NCI-H748 (cell line): Measurements from ENCODE around the gene NHSL2.

Experiments
- DNase-seq: peaks from one replicate; lab custom pipeline; 2025; ENCODE audit not compliant: unreplicated experiment; lab: John Stamatoyannopoulos, UW

NHSL2 gene

GRCh38 chrX:71989768-71990426 is 79.3 kb downstream of the NHSL2 start:
- no peak for DNase-seq

- DNase-seq = no peak
Observed at GRCh38 chrX:71990518-71990917, 79.9 kb downstream of the NHSL2 start.

DNA sequence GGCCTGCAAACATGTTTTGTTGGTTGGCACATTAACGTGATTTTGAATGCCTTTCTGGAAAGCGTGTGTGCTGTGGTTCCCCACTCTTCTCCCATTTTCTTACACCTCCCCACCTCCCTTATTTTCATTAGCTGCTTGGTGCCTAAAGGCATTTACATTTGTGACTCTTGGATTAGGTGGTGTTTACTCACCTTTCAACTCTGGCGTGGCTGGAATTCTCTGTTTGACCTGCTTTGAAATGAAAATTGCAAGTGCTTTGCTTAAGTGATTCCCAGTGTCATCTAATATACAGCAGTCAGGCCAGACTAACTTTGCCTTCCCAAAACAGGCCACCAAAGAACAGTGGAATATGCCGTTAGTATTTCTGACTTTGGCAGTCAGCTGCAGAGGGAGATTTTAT is 80.5 kb downstream of the NHSL2 start:
- DNase-seq = no peak

DNA sequence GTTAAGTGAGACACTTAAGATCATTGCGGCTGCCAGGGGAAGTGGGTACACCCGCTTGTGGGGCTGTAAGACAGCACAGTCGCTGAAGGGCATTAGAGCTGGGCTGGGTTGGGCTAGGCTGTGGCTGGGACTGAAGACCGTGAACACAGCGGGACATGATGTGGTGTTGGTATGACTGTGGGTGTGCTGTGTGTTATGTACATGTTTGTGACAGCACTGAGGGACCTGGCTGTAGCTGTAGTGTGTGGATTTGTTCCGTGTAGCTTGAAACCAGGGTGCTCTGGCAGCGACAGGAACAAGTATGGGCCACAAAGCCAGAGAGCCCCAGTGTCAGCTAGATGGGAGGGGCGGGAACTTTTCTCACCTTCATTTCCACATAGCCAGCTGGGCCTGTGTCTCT is 82.1 kb downstream of the NHSL2 start:
- no peak for DNase-seq

GRCh38 chrX:71993371-71993770 is 82.7 kb downstream of the NHSL2 start:
- DNase-seq = no peak

- no peak for DNase-seq
Observed at GRCh38 chrX:71994601-71995000, 84.0 kb downstream of the NHSL2 start.

DNA sequence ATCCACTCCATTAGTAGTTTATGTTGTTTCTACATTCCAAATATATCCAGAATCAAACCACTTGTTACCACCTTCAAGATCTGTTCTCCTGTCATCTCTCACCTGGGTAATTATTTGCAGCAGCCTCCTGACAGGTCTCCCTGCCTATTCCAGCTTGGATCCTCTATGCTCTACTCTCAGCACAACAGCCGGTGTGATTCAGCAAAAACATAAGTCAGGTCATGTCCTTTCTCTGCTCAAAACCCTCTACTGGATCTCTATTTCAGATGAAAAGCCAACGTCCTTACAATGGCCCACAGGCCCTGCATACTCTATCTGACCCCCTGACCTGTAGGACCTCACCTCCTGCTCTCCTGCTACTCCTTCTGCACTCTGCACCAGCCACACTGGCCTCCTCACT is 84.5 kb downstream of the NHSL2 start:
- no peak for DNase-seq

DNA sequence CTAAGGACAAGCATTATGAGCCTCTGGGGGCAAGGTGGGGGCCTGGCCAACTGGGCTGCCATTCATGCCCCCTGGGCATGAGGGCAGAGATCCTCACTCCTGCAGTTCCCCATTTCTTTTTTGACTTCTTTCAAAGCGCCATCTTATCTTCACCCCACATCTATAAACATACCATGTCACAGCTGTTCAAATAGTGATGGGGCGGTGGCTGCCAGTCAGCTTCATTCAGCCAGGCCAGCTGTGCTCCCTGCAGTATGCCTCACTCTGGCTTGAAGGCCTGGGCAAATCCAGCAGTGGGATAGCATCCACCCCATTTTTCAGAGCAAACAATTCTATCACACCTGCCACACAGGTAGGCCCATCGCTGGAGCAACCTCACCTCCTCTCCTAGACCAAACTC is 85.5 kb downstream of the NHSL2 start:
- peak; percentile 6 for DNase-seq

GRCh38 chrX:71996826-71997225 is 86.2 kb downstream of the NHSL2 start:
- DNase-seq = no peak

- DNase-seq = no peak
Observed at GRCh38 chrX:71997320-71997719, 86.7 kb downstream of the NHSL2 start.

DNA sequence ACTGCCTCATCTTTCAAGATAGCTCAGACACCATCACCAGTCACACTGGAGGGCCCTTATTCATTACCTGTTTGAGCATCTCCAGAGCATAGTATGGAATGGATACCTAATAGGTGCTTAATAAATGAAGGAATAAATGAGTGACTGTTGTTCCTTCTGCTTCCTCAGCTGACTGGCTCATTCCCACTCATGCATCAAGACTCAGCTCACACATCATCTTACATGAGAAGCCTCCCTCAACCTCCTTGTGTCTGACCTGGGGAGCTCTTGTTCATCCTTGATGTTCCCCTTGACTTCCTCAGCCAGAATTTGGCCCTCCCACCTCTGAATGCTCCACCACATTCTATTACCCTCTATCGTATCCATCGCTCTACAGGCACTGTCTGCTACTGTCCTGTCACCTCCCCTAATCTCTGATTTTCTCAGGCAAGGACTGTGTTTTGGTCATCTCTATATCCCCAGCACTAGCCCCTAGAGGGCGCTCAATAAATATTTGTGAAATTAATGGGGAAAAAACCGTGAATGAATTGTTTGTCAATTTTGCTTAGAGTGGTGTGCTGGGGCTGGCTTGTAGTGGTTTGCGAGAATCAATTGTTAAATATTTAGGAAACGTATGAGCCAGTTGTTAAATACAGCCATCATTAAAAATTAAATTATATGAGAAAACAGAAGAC is 88.3 kb downstream of the NHSL2 start:
- peak; percentile 39 for DNase-seq

- no peak for DNase-seq
Observed at GRCh38 chrX:71999535-71999934, 88.9 kb downstream of the NHSL2 start.

GRCh38 chrX:72001471-72001870 is 90.8 kb downstream of the NHSL2 start:
- DNase-seq = no peak

GRCh38 chrX:72001906-72002305 is 91.3 kb downstream of the NHSL2 start:
- no peak for DNase-seq

- no peak for DNase-seq
Observed at GRCh38 chrX:72002875-72003274, 92.2 kb downstream of the NHSL2 start.

DNA sequence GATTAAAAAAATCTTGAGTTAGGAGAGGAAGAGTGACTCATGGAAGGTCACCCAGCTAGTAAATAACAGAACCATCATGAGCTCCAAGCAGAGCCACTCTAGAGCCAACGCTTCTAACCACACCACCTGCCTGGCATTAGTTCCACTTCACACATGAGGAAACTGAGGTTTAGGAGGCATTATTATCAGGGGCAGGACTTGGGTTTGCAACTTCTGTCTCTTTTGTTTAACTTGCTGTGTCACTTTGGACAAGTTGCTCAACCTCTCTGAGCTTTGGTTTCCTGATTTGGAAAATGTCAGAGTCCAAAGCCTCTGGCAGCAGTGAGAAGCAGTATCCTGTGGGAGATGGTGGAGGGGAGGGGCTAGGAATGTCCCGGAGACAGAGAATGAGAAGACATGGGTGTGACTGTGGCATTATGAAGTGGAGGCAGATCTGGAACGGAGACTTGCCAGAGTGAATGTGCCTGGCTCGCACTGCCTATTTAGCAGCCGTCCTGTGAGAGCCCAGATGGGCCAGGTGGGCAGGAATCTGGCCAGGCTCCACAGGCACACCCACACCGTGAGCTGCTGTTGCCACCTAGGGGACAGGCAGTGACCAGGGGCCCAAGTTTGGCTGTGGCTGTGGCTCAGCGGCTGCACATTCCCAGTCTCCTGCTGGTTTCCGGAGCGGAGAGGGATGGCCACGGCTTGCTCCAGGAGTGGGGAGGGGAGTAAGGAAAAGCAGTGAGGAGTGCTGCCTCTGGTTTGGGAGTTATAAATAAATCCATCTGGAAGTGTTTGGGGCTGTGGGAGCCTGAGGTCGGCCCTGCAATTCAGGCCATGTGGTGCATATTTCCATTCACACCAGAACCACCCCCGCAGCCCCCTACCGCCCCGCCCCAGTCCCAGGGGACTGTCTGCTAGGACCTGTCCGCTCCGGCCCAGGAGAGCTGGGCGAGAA is 93.4 kb downstream of the NHSL2 start:
- DNase-seq = peak; percentile 3

GRCh38 chrX:72005046-72005445 is 94.4 kb downstream of the NHSL2 start:
- no peak for DNase-seq

GRCh38 chrX:72006461-72006860 is 95.8 kb downstream of the NHSL2 start:
- no peak for DNase-seq

DNA sequence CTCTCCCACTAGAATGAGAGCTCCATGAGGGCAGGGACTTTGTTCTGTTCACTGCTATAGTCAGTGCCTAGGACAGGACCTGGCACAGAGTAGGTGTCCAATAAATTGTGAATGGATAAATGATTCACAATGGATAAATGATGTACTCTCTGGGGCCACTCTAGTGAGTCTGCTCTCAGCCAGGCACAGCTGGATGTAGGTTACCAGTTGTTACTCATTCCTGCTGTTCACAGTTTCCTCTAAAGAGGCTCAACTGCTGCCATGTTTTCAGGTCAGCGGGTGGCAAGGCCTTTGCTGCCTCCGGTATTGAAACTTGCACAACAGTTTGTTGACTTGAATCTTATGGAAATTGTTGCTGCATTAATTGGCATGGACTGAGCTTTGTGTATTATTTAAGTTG is 99.1 kb downstream of the NHSL2 start:
- no peak for DNase-seq

- no peak for DNase-seq
Observed at GRCh38 chrX:72011734-72012133, 101.1 kb downstream of the NHSL2 start.

DNA sequence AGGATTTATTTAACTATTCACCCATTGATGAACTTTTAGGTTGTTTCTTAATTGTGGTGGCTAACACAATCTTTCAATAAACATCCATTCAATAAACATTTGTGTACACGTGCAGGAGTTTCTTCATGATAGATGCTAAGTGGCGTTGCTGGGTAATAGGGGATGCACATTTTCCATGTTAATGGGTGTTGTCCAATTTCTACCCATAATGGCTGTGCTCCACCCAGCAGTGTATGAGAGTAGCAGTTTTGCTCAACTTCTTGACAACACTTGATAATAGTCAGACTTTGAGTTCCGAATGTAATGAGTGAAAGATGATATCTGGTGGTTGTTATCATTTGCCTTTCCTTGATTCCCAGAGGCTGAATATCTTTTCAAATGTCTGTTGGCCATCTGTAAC is 104.7 kb downstream of the NHSL2 start:
- no peak for DNase-seq
